Activated naive CD4-positive, alpha-beta T cell treated with anti-CD3 and anti-CD28 coated beads for 36 hours (primary cell): Measurements from ENCODE around the gene SLC6A11. TPM values are rescaled to one million over a fixed set of nuclear protein-coding genes. Genes with fewer than 3 reads are reported as not detected.

Experiments
- CTCF ChIA-PET: fragments of 350-600 bp; sonication (Branson Sonifier 250); formaldehyde crosslinking; loops from one replicate; lab custom pipeline; 2021; ENCODE audit warnings: antibody characterized with exemption; lab: Charles Lee
- DNase-seq: peaks from one replicate; pipeline ENCODE4 v3.0.0-alpha.2; 2020
- H3K27ac Mint-ChIP-seq: one replicate; pipeline ENCODE4 v1.8.0; 2021; ENCODE audit warnings: mild to moderate bottlenecking, mixed read lengths
- H3K27me3 Mint-ChIP-seq: one replicate; pipeline ENCODE4 v1.8.0; 2021; ENCODE audit warnings: low read depth, mixed read lengths
- H3K36me3 Mint-ChIP-seq: one replicate; pipeline ENCODE4 v1.8.0; 2021; ENCODE audit warnings: low read depth, mixed read lengths
- H3K4me1 Mint-ChIP-seq: one replicate; pipeline ENCODE4 v1.8.0; 2021; ENCODE audit warnings: low read depth, mixed read lengths
- H3K4me3 Mint-ChIP-seq: one replicate; pipeline ENCODE4 v1.8.0; 2021; ENCODE audit warnings: mild to moderate bottlenecking, moderate library complexity, mixed read lengths
- H3K9me3 Mint-ChIP-seq: one replicate; pipeline ENCODE4 v1.8.0; 2021; ENCODE audit warnings: mixed read lengths
- intact Hi-C: fragments of 100-400 bp; cut with micrococcal nuclease; formaldehyde crosslinking; loops from one replicate; pipeline ENCODE4 v1.15.1; 2023
- total RNA-seq, 2 experiments: library from RNA; stranded (reverse); gene quantifications; one replicate each; pipeline ENCODE4 v1.2.3, GENCODE V29; 2021

Gene SLC6A11
- total RNA-seq, 2 experiments from 2014 or later = not detected

- peaks cover 24% of the 10 kb centered on the region for H3K27me3 Mint-ChIP-seq
- no peak overlapping the region for H3K4me3 Mint-ChIP-seq
- no peaks in the 10 kb centered on the region for H3K36me3 Mint-ChIP-seq
- DNase-seq = no peak
- CTCF ChIA-PET = no interaction called here
- intact Hi-C loops = no loop called here
- H3K4me1 Mint-ChIP-seq = peaks cover 5% of the 10 kb centered on the region
- H3K9me3 Mint-ChIP-seq = no peaks in the 10 kb centered on the region
- H3K27ac Mint-ChIP-seq = no peak overlapping the region
Measured at GRCh38 chr3:10974131-10974530, 158.1 kb downstream of the SLC6A11 start.

- Mint-ChIP-seq H3K4me3 (no peak overlapping the region), H3K27ac (no peak overlapping the region), H3K4me1 (peaks cover 5% of the 10 kb centered on the region), H3K9me3 (no peaks in the 10 kb centered on the region), H3K27me3 (peaks cover 23% of the 10 kb centered on the region), H3K36me3 (no peaks in the 10 kb centered on the region)
- CTCF ChIA-PET = no interaction called here
- intact Hi-C loops = no loop called here
- DNase-seq = no peak
Measured at GRCh38 chr3:10974746-10975375, 158.8 kb downstream of the SLC6A11 start.

GRCh38 chr3:10975695-10976234, 159.7 kb downstream of the SLC6A11 start:
- Mint-ChIP-seq H3K9me3 (no peaks in the 10 kb centered on the region), H3K27me3 (peaks cover 23% of the 10 kb centered on the region)

DNA sequence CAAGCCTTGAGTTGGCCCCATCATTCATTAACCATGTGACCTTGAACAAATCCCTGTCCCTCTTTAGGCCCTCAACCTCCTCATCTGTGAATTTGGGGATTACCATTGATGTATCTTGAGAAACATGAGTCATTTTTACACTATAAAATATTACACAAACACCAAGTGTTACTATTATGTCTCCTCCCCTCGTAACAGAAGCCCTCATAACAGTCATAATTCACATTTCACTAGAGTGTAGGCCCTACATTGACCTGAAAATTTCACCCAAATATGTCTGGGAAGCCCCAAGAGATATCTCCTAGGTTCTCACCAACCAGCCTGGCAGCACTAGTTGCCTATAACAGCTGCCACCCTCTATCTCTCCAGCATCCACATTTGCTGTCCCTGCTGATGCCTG, 160.7 kb downstream of the SLC6A11 start:
- no peaks in the 10 kb centered on the region for H3K9me3 Mint-ChIP-seq
- peaks cover 23% of the 10 kb centered on the region for H3K27me3 Mint-ChIP-seq
- H3K27ac Mint-ChIP-seq = no peak overlapping the region
- DNase-seq = no peak
- no peaks in the 10 kb centered on the region for H3K36me3 Mint-ChIP-seq
- intact Hi-C loops = no loop called here
- CTCF ChIA-PET = no interaction called here
- H3K4me3 Mint-ChIP-seq = no peak overlapping the region
- peaks cover 5% of the 10 kb centered on the region for H3K4me1 Mint-ChIP-seq

More at GRCh38 chr3:10975695-10976234, 159.7 kb downstream of the SLC6A11 start:
- H3K36me3 Mint-ChIP-seq = no peaks in the 10 kb centered on the region
- H3K4me3 Mint-ChIP-seq = no peak overlapping the region
- intact Hi-C loops = no loop called here
- DNase-seq = no peak
- peaks cover 5% of the 10 kb centered on the region for H3K4me1 Mint-ChIP-seq
- CTCF ChIA-PET = no interaction called here
- no peak overlapping the region for H3K27ac Mint-ChIP-seq

GRCh38 chr3:10977892-10978510, 162.0 kb downstream of the SLC6A11 start:
- intact Hi-C loops = no loop called here
- H3K9me3 Mint-ChIP-seq = no peaks in the 10 kb centered on the region
- no peaks in the 10 kb centered on the region for H3K36me3 Mint-ChIP-seq
- no peak for DNase-seq
- H3K27me3 Mint-ChIP-seq = peaks cover 29% of the 10 kb centered on the region
- H3K4me3 Mint-ChIP-seq = no peak overlapping the region
- peaks cover 5% of the 10 kb centered on the region for H3K4me1 Mint-ChIP-seq
- CTCF ChIA-PET = no interaction called here
- no peak overlapping the region for H3K27ac Mint-ChIP-seq

DNA sequence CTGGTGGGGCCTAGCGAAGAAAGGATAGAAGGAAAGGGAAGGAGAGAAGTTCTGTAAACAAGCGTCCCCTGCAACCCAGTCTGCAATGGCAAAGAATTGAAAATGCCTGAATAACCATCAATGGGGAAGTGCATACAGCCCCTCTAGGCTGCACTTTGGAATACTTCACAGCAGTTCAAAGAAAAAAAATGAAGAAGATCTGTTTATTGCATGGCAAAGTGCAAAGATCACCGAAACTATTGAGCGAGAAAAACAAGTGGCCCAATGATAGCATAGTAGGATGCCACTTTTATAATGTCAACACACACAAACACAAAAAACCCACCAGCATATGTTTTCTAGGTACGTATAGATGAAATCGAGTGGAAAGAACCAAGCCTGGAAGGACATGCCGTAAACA, 162.9 kb downstream of the SLC6A11 start:
- no peak for DNase-seq
- no peak overlapping the region for H3K4me3 Mint-ChIP-seq
- intact Hi-C loops = no loop called here
- CTCF ChIA-PET = no interaction called here
- peaks cover 28% of the 10 kb centered on the region for H3K27me3 Mint-ChIP-seq
- H3K27ac Mint-ChIP-seq = no peak overlapping the region
- H3K9me3 Mint-ChIP-seq = no peaks in the 10 kb centered on the region
- peaks cover 5% of the 10 kb centered on the region for H3K4me1 Mint-ChIP-seq
- H3K36me3 Mint-ChIP-seq = no peaks in the 10 kb centered on the region

GRCh38 chr3:10980312-10980711, 164.3 kb downstream of the SLC6A11 start:
- no peaks in the 10 kb centered on the region for H3K36me3 Mint-ChIP-seq

GRCh38 chr3:10981031-10981430, 165.0 kb downstream of the SLC6A11 start:
- Mint-ChIP-seq H3K27ac (no peak overlapping the region), H3K4me3 (no peak overlapping the region)

More at GRCh38 chr3:10980312-10980711, 164.3 kb downstream of the SLC6A11 start:
- Mint-ChIP-seq H3K27ac (no peak overlapping the region), H3K4me3 (no peak overlapping the region), H3K9me3 (no peaks in the 10 kb centered on the region), H3K4me1 (peaks cover 5% of the 10 kb centered on the region), H3K27me3 (peaks cover 22% of the 10 kb centered on the region)
- CTCF ChIA-PET = no interaction called here
- intact Hi-C loops = loop anchor here (5.0 kb wide), 1 partner anchor 33 kb away; no protein-coding TSS in a partner anchor
- DNase-seq = no peak

GRCh38 chr3:10981961-10982360, 165.9 kb downstream of the SLC6A11 start:
- CTCF ChIA-PET = interaction anchor here (0.7 to 1.7 kb wide), 2 partner anchors 11 to 173 kb away, joined by 3 to 5 read pairs; no protein-coding TSS in a partner anchor
- intact Hi-C loops = loop anchor here (5.0 kb wide), 1 partner anchor 35 kb away; no protein-coding TSS in a partner anchor

More at GRCh38 chr3:10981031-10981430, 165.0 kb downstream of the SLC6A11 start:
- no peaks in the 10 kb centered on the region for H3K9me3 Mint-ChIP-seq
- no peaks in the 10 kb centered on the region for H3K36me3 Mint-ChIP-seq
- peaks cover 5% of the 10 kb centered on the region for H3K4me1 Mint-ChIP-seq
- peaks cover 24% of the 10 kb centered on the region for H3K27me3 Mint-ChIP-seq
- intact Hi-C loops = loop anchor here (5.0 kb wide), 1 partner anchor 34 kb away; no protein-coding TSS in a partner anchor
- CTCF ChIA-PET = no interaction called here
- DNase-seq = no peak

DNA sequence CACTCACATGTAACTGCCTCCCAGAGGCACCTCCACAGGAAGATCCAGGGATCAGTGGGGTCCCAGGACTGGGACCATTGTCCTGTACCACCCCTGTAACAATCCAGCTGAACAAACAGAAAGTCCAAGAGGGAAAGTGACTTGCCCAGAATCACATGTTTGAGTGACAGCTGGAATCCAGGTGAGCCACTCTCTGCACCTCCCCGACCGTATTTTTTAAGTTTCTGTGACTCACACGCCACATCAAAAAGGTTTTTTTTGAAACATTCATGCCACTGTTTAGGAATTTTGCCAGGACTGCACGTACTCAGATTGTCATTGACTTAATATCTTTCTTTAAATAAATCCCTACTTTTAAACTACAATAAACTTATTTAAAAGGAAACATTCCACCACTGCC, 166.8 kb downstream of the SLC6A11 start:
- CTCF ChIA-PET = interaction anchor here (0.6 to 1.8 kb wide), 7 partner anchors 12 to 274 kb away, joined by 3 to 6 read pairs (median 3); no protein-coding TSS in a partner anchor
- DNase-seq = no peak
- intact Hi-C loops = loop anchor here (5.0 kb wide), 1 partner anchor 35 kb away; no protein-coding TSS in a partner anchor
- H3K4me3 Mint-ChIP-seq = no peak overlapping the region
- peaks cover 19% of the 10 kb centered on the region for H3K27me3 Mint-ChIP-seq
- no peaks in the 10 kb centered on the region for H3K4me1 Mint-ChIP-seq
- no peaks in the 10 kb centered on the region for H3K9me3 Mint-ChIP-seq
- H3K27ac Mint-ChIP-seq = no peak overlapping the region
- no peaks in the 10 kb centered on the region for H3K36me3 Mint-ChIP-seq

More at GRCh38 chr3:10981961-10982360, 165.9 kb downstream of the SLC6A11 start:
- Mint-ChIP-seq H3K9me3 (no peaks in the 10 kb centered on the region), H3K4me1 (no peaks in the 10 kb centered on the region), H3K4me3 (no peak overlapping the region), H3K36me3 (no peaks in the 10 kb centered on the region), H3K27me3 (peaks cover 21% of the 10 kb centered on the region), H3K27ac (no peak overlapping the region)
- no peak for DNase-seq

DNA sequence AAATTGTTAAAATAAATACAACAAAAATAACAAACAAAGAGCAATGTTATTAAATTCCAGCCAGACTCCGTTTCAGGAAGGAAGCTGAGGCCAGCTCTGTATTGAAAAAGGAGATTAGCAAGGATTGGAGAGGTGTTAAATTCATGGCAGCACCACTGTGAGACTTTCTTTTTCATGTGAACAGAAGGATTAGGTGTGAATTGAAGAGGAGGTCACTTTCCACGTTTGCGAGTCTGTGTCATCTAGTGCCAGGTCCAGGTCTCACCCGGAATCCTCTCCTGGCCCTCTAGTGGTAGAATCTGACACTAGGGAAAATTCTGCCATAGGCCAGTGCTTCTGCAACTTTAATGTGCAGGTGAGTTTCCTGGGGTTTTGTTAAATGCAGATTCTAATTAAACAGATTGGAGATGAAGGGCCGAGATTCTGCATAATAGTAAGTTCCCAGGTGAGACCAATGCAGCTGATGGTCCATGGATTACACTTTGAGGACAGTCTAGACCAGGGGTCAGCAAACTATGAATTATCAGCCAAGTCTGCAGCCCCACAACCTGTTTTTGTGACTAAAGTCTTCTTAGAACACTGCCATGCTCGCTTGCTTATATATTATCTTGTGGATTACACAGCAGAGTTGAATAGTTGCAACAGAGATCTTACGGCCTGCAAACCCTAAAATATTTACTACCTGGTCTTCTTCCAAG, 167.3 kb downstream of the SLC6A11 start:
- Mint-ChIP-seq H3K27me3 (peaks cover 16% of the 10 kb centered on the region), H3K9me3 (no peaks in the 10 kb centered on the region), H3K4me3 (no peak overlapping the region), H3K4me1 (no peaks in the 10 kb centered on the region), H3K36me3 (no peaks in the 10 kb centered on the region), H3K27ac (no peak overlapping the region)
- CTCF ChIA-PET = interaction anchor here (0.6 to 1.8 kb wide), 7 partner anchors 13 to 273 kb away, joined by 3 to 6 read pairs (median 3); no protein-coding TSS in a partner anchor
- intact Hi-C loops = loop anchor here (5.0 kb wide), 1 partner anchor 36 kb away; no protein-coding TSS in a partner anchor
- peak; percentile 29 for DNase-seq

GRCh38 chr3:10984371-10984896, 168.4 kb downstream of the SLC6A11 start:
- intact Hi-C loops = loop anchor here (5.0 kb wide), 1 partner anchor 37 kb away; no protein-coding TSS in a partner anchor
- no peak for DNase-seq
- no peaks in the 10 kb centered on the region for H3K36me3 Mint-ChIP-seq
- H3K4me1 Mint-ChIP-seq = no peaks in the 10 kb centered on the region
- H3K27me3 Mint-ChIP-seq = peaks cover 17% of the 10 kb centered on the region
- no peak overlapping the region for H3K27ac Mint-ChIP-seq
- CTCF ChIA-PET = no interaction called here
- no peaks in the 10 kb centered on the region for H3K9me3 Mint-ChIP-seq
- no peak overlapping the region for H3K4me3 Mint-ChIP-seq
